HUES64 (cell line): ENCODE measurements around the gene CDK5RAP2.
"Not testable (repeated sequence)": the region's sequence is repeated elsewhere in the genome, so short reads cannot be mapped to it uniquely, and the experiment has no call there.

Experiments
- H3K27ac ChIP-seq: 2 replicates; pipeline ENCODE4 v1.7.0; 2013; ENCODE audit warnings: low read depth, low read length, inconsistent platforms
- H3K27me3 ChIP-seq: 2 replicates; pipeline ENCODE4 v1.6.1; 2013; ENCODE audit warnings: mild to moderate bottlenecking, low read length; ENCODE audit not compliant: insufficient read depth
- H3K36me3 ChIP-seq: 2 replicates; pipeline ENCODE4 v1.6.1; 2013; ENCODE audit warnings: mild to moderate bottlenecking, low read length; ENCODE audit not compliant: insufficient read depth
- H3K4me1 ChIP-seq: 2 replicates; pipeline ENCODE4 v1.6.1; 2013; ENCODE audit warnings: mild to moderate bottlenecking, low read length, moderate library complexity; ENCODE audit not compliant: insufficient read depth
- H3K4me3 ChIP-seq: 2 replicates; pipeline ENCODE4 v1.5.1; 2013; ENCODE audit warnings: mild to moderate bottlenecking, low read length, moderate library complexity
- H3K9ac ChIP-seq: 2 replicates; pipeline ENCODE4 v1.6.1; 2013; ENCODE audit warnings: mild to moderate bottlenecking, low read depth, low read length
- H3K9me3 ChIP-seq: 2 replicates; pipeline ENCODE4 v1.6.1; 2013; ENCODE audit warnings: low read depth, low read length; ENCODE audit not compliant: insufficient read depth
- WGBS: fragments of 150-250, 120-280 bp; methylation state at CpG from one replicate; pipeline ENCODE4 v1.1.7; 2013; ENCODE audit warnings: missing lambda C conversion rate; 5-methylcytosine and 5-hydroxymethylcytosine counted together

Gene CDK5RAP2

DNA sequence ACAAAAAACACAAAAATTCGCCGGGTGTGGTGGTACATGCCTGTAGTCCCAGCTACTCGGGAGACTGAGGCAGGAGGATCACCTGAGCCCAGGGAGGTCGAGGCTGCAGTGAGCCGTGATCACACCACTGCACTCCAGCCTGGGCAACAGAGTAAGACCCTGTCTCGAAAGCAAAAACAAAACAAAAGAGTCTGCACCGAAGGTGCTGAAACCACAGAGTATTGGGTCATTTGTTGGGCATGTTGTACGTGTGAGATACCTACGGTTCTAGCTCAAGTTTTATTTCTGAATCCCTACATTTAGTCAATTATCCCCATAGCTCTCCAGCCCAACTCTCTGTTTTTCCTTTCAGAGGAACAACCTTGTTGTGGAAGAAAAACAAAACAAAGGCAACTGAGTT is 118.3 kb downstream of the CDK5RAP2 start:
- WGBS: 97% methylated on average over 9 of the region's 9 CpGs
- H3K4me1 ChIP-seq: not testable (repeated sequence)
- H3K36me3 ChIP-seq: peaks cover 42% of the 10 kb centered on the region

DNA sequence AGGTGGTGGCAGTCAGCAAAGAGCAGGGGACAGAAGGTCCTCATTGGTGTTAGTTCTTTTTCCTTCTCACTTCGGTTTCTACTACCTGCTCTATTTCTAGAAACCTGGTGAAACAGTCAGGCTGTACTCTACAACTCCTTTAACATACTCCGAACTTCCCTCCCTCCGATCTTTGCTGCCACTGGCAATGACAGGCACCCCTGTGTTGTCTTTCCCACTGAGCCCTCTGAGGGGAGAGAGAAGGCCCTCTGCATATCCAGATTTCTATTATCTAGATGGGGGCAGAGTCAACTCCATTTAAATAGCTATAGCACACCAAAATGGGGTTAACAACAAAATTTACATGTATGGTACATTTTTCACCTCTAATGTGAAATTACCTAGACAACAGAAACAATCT is 123.7 kb downstream of the CDK5RAP2 start:
- Histone ChIP-seq H3K36me3 (peaks cover 58% of the 10 kb centered on the region), H3K9ac (no peak overlapping the region), H3K4me3 (no peak overlapping the region), H3K4me1 (no peaks in the 10 kb centered on the region; the same call in 1 of the 2 replicates), H3K27ac (no peak overlapping the region), H3K27me3 (no peaks in the 10 kb centered on the region), H3K9me3 (no peaks in the 10 kb centered on the region)
- WGBS: 69% methylated on average over 3 of the region's 3 CpGs

More for the DNA sequence above, 118.3 kb downstream of the CDK5RAP2 start:
- H3K27me3 ChIP-seq, H3K27ac ChIP-seq, H3K4me3 ChIP-seq, H3K9me3 ChIP-seq, H3K9ac ChIP-seq: not testable (repeated sequence)

DNA sequence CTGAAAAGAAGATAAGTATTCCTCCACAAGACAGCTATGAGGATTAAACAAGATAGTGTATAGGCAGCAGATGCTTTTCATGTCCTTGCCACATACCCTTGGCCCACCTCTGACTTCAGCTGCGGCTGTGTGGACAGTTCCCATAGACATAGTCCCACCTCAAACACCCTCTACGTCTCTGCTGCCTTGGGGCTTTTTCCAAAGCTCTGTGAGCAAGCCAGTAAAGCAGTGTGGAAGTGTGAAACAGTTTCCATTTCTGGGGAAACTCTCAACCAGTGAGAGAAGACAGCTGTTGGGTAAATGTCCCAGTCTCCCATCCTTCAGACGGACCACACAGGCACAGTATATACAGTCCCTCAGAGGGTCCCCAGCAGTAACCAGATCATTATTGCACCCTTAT is 125.5 kb downstream of the CDK5RAP2 start:
- no peak overlapping the region for H3K9ac ChIP-seq
- H3K4me1 ChIP-seq: no peaks in the 10 kb centered on the region; the same call in 1 of the 2 replicates
- no peaks in the 10 kb centered on the region for H3K9me3 ChIP-seq
- H3K36me3 ChIP-seq: peaks cover 65% of the 10 kb centered on the region
- H3K27ac ChIP-seq: no peak overlapping the region
- no peaks in the 10 kb centered on the region for H3K27me3 ChIP-seq
- WGBS: 93% methylated on average over 3 of the region's 3 CpGs
- H3K4me3 ChIP-seq: no peak overlapping the region

DNA sequence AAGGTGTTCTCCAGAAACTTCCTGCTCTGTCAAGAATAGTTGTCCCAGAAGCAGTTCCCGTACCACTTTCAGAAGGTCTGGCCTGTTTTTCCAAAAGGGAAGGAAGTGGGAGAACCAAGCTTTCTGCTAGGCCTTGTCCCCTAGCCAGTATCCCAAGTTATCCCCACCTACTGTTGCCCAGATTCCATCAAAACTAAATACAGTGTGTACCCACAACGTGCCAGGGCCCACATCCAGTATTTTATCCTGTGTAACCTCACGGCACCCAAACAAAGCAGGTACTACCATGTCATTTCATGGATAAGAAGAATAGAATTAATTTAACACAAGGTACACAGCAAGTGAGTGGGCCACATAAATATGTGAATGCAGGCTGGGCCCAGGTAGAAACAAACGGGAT is 126.2 kb downstream of the CDK5RAP2 start:
- H3K9me3 ChIP-seq: no peaks in the 10 kb centered on the region
- H3K27ac ChIP-seq: no peak overlapping the region
- no peak overlapping the region for H3K4me3 ChIP-seq
- no peaks in the 10 kb centered on the region for H3K27me3 ChIP-seq
- H3K36me3 ChIP-seq: peaks cover 60% of the 10 kb centered on the region
- no peaks in the 10 kb centered on the region; the same call in 1 of the 2 replicates for H3K4me1 ChIP-seq
- WGBS: 98% methylated on average over 4 of the region's 4 CpGs
- H3K9ac ChIP-seq: no peak overlapping the region

DNA sequence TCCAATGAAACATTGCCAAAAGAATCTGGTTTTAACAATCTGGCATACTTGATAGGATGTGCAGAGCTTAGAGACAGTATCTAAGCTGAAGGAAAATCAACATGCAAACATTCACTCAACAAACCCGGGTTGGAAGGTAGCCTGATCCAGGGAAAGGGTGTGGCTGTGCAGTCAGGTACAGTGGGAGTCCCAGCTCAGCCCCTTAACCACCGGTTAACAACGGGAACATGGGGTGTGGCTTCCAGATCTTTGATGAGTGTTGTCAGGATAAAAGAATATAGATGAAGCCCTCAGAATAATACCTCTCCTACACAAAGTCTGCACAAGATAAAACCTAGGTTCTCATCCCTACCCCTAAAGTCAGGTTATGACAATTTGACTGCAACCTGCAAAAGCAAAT is 127.3 kb downstream of the CDK5RAP2 start:
- no peaks in the 10 kb centered on the region; the same call in 1 of the 2 replicates for H3K4me1 ChIP-seq
- WGBS: 90% methylated on average over 3 of the region's 3 CpGs

DNA sequence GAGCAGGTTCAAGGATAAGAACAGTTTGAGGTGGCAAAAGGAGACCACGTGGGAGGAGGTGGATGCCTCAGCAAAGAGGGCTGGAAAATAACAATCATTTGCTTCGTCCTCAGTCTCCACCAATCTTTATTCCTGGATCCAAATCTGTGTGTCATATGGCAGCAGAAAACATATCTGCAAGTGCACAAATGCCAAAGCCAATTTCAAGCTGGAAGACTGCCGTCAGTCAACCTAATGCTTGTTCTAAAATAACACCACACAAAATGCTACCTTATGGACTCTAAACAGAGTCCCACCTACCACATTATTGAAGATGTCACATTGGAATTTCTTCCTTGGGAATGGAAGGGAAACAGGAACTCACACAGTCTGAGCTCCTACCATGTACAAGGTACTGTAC is 129.1 kb downstream of the CDK5RAP2 start:
- H3K27ac ChIP-seq: no peak overlapping the region
- peaks cover 68% of the 10 kb centered on the region for H3K36me3 ChIP-seq
- no peak overlapping the region for H3K9ac ChIP-seq
- WGBS: 94% methylated on average over 3 of the region's 3 CpGs
- no peak overlapping the region for H3K4me3 ChIP-seq
- H3K27me3 ChIP-seq: no peaks in the 10 kb centered on the region
- no peaks in the 10 kb centered on the region for H3K9me3 ChIP-seq
- H3K4me1 ChIP-seq: no peaks in the 10 kb centered on the region

More for the DNA sequence above, 127.3 kb downstream of the CDK5RAP2 start:
- H3K36me3 ChIP-seq: peaks cover 57% of the 10 kb centered on the region
- H3K4me3 ChIP-seq: no peak overlapping the region
- no peaks in the 10 kb centered on the region for H3K9me3 ChIP-seq
- H3K27me3 ChIP-seq: no peaks in the 10 kb centered on the region
- H3K9ac ChIP-seq: no peak overlapping the region
- H3K27ac ChIP-seq: no peak overlapping the region

DNA sequence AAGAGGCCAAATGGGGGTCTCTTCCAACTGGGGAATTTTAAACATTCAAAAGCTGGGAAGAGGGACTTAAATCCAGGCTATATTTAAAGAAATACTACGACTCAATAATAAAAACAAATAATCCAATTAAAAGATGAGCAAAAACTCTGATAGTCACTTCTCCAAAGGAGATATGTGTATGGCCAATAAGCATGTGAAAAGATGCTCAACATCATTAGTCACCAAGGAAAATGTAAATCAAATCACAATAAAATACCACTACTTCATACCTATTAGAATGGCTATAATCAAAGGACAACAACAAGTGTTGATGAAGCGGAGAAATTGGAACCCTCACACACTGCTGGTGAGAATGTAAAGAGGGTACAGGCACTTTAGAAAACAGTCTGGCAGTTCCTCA is 130.4 kb downstream of the CDK5RAP2 start:
- Histone ChIP-seq H3K27ac (no peak overlapping the region), H3K27me3 (no peaks in the 10 kb centered on the region), H3K36me3 (peaks cover 71% of the 10 kb centered on the region), H3K4me3 (no peak overlapping the region), H3K9me3 (no peaks in the 10 kb centered on the region), H3K4me1 (no peaks in the 10 kb centered on the region), H3K9ac (no peak overlapping the region)
- whole genome bisulfite sequencing: 100% methylated on average over 1 of the region's 2 CpGs

DNA sequence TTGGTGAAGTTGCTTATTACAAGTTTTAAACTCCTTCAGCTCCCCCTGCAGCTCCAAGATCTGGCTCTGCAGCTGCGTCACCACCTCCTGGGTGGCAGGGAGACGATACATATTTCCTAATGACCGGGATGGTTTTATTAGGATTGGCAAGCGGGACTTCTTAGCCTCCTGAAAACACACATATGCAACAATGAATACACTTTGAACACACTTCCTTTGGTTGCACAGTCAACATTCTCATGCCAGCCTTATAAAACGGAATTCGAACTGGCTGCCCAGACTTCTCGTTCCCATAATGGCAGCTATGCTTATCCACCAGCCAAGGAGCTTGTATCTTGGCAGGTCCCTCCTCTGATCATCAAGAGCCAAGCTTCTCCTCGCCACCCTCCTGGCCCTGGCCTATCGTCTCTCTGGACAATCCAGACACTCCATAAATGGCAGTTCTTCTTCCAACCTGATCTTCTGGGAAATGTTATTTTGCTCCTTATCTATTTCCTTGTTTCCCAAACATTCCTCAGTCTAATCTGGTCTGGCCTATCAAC is 131.9 kb downstream of the CDK5RAP2 start:
- H3K4me1 ChIP-seq: no peaks in the 10 kb centered on the region
- no peaks in the 10 kb centered on the region for H3K9me3 ChIP-seq
- H3K27me3 ChIP-seq: no peaks in the 10 kb centered on the region
- no peak overlapping the region for H3K4me3 ChIP-seq
- no peak overlapping the region for H3K9ac ChIP-seq
- H3K27ac ChIP-seq: no peak overlapping the region
- 95% methylated on average over 9 of the region's 9 CpGs for WGBS
- peaks cover 64% of the 10 kb centered on the region for H3K36me3 ChIP-seq

DNA sequence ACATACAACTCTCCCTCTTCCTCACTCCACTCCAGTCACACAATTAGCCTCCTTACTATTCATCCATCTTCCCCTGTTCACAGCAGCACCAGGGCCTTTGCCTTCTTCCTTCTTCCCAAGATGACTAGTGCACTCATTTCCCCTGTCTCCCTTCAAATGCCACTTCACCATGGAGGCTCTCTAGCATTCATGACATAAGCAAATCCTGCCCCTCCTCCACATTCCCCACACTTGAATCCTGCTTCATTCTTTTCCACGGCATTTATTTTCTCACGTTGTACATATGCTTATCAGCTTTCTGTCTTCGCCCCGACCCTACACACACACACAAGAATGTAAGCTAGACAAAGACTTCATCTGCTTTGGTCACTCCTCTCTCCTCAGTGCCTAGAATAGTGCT is 133.3 kb downstream of the CDK5RAP2 start:
- WGBS: 88% methylated on average over 4 of the region's 4 CpGs
- H3K4me3 ChIP-seq: no peak overlapping the region
- peaks cover 69% of the 10 kb centered on the region for H3K36me3 ChIP-seq
- H3K27ac ChIP-seq: no peak overlapping the region
- H3K27me3 ChIP-seq: no peaks in the 10 kb centered on the region
- H3K9ac ChIP-seq: no peak overlapping the region
- no peaks in the 10 kb centered on the region for H3K9me3 ChIP-seq
- H3K4me1 ChIP-seq: no peaks in the 10 kb centered on the region

DNA sequence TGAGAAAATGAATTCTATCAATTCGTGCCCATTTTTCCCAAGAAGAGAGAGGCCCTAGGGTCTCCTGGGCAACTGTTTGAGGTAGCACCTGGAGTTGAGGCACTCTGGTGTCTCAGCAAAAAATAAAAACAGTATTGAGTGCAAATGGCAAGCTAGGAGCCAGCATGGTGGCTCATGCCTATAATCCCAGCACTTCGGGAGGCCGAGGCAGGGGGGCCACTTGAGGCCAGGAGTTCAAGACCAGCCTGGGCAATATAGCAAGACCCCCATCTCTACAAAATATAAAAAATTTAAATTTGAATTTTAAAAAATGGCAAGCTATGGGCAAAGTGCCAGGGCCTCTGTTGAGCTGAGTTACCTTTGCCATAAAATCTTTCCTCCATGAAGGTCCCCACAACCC is 136.0 kb downstream of the CDK5RAP2 start:
- WGBS: 94% methylated on average over 3 of the region's 3 CpGs
- Histone ChIP-seq H3K4me3 (no peak overlapping the region), H3K9ac (no peak overlapping the region), H3K27me3 (no peaks in the 10 kb centered on the region), H3K4me1 (no peaks in the 10 kb centered on the region), H3K9me3 (no peaks in the 10 kb centered on the region), H3K27ac (no peak overlapping the region), H3K36me3 (peaks cover 71% of the 10 kb centered on the region)

DNA sequence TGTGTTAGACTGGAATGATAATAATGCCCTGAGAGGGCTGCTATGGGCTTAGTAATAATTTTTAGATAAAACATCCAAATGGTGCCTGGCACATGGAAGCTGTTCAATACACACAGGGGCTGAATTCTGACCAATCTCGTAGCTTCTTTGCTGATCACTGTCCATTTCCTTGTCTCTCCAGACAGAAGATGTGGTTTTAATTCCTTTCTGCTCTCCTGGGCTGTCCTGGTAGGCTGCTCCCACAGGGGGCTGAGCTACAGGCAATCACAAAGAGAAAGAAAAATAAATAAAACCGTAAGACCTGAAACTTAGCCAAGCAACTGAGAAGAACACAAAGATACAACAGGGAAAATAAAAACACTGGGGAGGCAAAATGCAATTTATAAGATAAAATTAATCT is 136.5 kb downstream of the CDK5RAP2 start:
- Histone ChIP-seq H3K9ac (no peak overlapping the region), H3K4me1 (no peaks in the 10 kb centered on the region), H3K4me3 (no peak overlapping the region), H3K27ac (no peak overlapping the region), H3K27me3 (no peaks in the 10 kb centered on the region), H3K9me3 (no peaks in the 10 kb centered on the region), H3K36me3 (peaks cover 76% of the 10 kb centered on the region)
- WGBS: 92% methylated on average over 2 of the region's 2 CpGs
